HepG2 (cell line): ENCODE results near the gene PSG6.
"Not testable (repeated sequence)": the region's sequence is repeated elsewhere in the genome, so short reads cannot be mapped to it uniquely, and the experiment has no call there.

Experiments used
- ATF7 ChIP-seq, 2 experiments: fragments of 450-650 bp in 1 of 2; sonication (generic) in 1 of 2; formaldehyde crosslinking in 1 of 2; IDR thresholded peaks; 2 replicates each; pipeline versions ENCODE4 v1.4.0 to v1.6.1; 2016 to 2020; ENCODE audit warnings: antibody characterized with exemption in 1 of 2, mild to moderate bottlenecking in 1 of 2, missing genetic modification reagents in 1 of 2
- EZH2 ChIP-seq: conservative IDR thresholded peaks from 2 replicates; pipeline ENCODE4 v1.6.1; 2012; ENCODE audit warnings: mild to moderate bottlenecking, low read depth, low read length, moderate library complexity
- POLR2AphosphoS5 ChIP-seq: IDR thresholded peaks from 2 replicates; pipeline ENCODE4 v1.6.1; 2012; ENCODE audit warnings: low read depth, low read length
- RFX5 ChIP-seq: IDR thresholded peaks from 2 replicates; pipeline ENCODE4 v1.6.1; 2011; ENCODE audit warnings: low read depth, low read length, improper control_type of control experiment
- SMARCE1 ChIP-seq: fragments of 450-650 bp; IDR thresholded peaks from 2 replicates; pipeline ENCODE4 v1.6.1; 2017; ENCODE audit warnings: borderline replicate concordance
- ZBTB7A ChIP-seq: sonication (generic); formaldehyde crosslinking; IDR thresholded peaks from 2 replicates; pipeline ENCODE4 v1.8.0; 2022; ENCODE audit warnings: mild to moderate bottlenecking, missing genetic modification reagents
- ZNF207 ChIP-seq: fragments of 450-650 bp; IDR thresholded peaks from 2 replicates; pipeline ENCODE4 v1.6.1; 2016; ENCODE audit warnings: antibody characterized with exemption, borderline replicate concordance
- ZNF354B ChIP-seq: sonication (generic); formaldehyde crosslinking; IDR thresholded peaks from 2 replicates; pipeline ENCODE4 v1.8.0; 2022; ENCODE audit warnings: mild to moderate bottlenecking, missing genetic modification reagents
- ZZZ3 ChIP-seq: sonication (generic); formaldehyde crosslinking; IDR thresholded peaks from 2 replicates; pipeline ENCODE4 v1.4.0; 2020; ENCODE audit warnings: missing genetic modification reagents, mild to moderate bottlenecking, borderline replicate concordance
- TF ChIP-seq, protein P1 (sequence below): sonication (generic); formaldehyde crosslinking; IDR thresholded peaks from 2 replicates; pipeline ENCODE4 v1.9.0; 2021; ENCODE audit warnings: missing genetic modification reagents, borderline replicate concordance
- TF ChIP-seq, protein P2 (sequence below): IDR thresholded peaks from 2 replicates; pipeline ENCODE4 v1.6.1; 2016; ENCODE audit warnings: missing compliant biosample characterization, missing genetic modification reagents, borderline replicate concordance

DNA sequence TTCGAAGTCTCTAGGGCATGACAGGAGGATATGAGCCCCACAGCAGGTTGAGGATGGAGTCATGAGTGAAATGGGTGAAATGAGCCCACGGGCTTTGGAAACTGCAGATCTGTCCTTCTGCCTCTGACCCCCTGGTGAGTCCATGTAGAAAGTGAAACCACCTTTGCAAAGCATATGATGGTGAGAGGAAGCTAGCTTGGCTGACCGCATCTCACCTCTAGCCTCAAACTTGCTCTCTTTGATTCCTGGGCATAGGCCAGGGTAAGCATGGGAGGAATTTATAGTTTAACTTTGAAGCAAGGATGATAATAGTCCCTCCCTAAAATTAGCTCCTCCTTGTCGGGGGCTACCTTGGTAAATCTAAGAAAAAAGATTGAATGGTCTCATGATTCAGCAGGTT is 34.4 kb upstream of the PSG6 start:
- TF ChIP-seq ATF7 (IDR thresholded peaks at IDR 0.05); ATF7 (CRISPR knock-in tag; IDR thresholded peaks at IDR 0.05); ZNF207; EZH2; SMARCE1; POLR2AphosphoS5; ZBTB7A (CRISPR knock-in tag); RFX5; ZNF354B (CRISPR knock-in tag); ZZZ3 (CRISPR knock-in tag): not testable (repeated sequence)
- TF ChIP-seq, protein P1, sequence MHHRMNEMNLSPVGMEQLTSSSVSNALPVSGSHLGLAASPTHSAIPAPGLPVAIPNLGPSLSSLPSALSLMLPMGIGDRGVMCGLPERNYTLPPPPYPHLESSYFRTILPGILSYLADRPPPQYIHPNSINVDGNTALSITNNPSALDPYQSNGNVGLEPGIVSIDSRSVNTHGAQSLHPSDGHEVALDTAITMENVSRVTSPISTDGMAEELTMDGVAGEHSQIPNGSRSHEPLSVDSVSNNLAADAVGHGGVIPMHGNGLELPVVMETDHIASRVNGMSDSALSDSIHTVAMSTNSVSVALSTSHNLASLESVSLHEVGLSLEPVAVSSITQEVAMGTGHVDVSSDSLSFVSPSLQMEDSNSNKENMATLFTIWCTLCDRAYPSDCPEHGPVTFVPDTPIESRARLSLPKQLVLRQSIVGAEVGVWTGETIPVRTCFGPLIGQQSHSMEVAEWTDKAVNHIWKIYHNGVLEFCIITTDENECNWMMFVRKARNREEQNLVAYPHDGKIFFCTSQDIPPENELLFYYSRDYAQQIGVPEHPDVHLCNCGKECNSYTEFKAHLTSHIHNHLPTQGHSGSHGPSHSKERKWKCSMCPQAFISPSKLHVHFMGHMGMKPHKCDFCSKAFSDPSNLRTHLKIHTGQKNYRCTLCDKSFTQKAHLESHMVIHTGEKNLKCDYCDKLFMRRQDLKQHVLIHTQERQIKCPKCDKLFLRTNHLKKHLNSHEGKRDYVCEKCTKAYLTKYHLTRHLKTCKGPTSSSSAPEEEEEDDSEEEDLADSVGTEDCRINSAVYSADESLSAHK (CRISPR knock-in tag), result not testable (repeated sequence)
- TF ChIP-seq, protein P2, sequence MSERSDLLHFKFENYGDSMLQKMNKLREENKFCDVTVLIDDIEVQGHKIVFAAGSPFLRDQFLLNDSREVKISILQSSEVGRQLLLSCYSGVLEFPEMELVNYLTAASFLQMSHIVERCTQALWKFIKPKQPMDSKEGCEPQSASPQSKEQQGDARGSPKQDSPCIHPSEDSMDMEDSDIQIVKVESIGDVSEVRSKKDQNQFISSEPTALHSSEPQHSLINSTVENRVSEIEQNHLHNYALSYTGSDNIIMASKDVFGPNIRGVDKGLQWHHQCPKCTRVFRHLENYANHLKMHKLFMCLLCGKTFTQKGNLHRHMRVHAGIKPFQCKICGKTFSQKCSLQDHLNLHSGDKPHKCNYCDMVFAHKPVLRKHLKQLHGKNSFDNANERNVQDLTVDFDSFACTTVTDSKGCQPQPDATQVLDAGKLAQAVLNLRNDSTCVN (CRISPR knock-in tag), result not testable (repeated sequence)
